ENCODE measurements around the gene ELK4.

- no peak for TF ChIP-seq CTCF (IDR thresholded peaks at IDR 0.05)
- no peak for TF ChIP-seq ZFX (IDR thresholded peaks at IDR 0.05; ENCODE audit: borderline replicate concordance)
Observed at GRCh38 chr1:205620269-205620668, 11.5 kb downstream of the ELK4 start.

Data from 22Rv1 (cell line).